Eye (tissue), 1 donor: ENCODE measurements around the gene SERPINA6.
"Not testable (repeated sequence)": the region's sequence is repeated elsewhere in the genome, so short reads cannot be mapped to it uniquely, and the experiment has no call there.

Experiments
- DNase-seq: peaks from one replicate; pipeline ENCODE4 v3.0.0-alpha.2; 2015

SERPINA6 gene

GRCh38 chr14:94322648-94323570 lies at the start of gene SERPINA6:
Gene SERPINA6, minus strand, starts transcription at chr14:94323336. Its CDS starts 8,688 bp downstream, at chr14:94314648.
- DNase-seq = no peak

- DNase-seq = no peak
Observed at GRCh38 chr14:94372021-94372605, 49.0 kb upstream of the SERPINA6 start.

- no peak for DNase-seq
Observed at GRCh38 chr14:94370524-94370910, 47.4 kb upstream of the SERPINA6 start.

GRCh38 chr14:94369766-94370523 lies 46.8 kb upstream of the SERPINA6 start:
- DNase-seq = not testable (repeated sequence)

GRCh38 chr14:94368956-94369355 lies 45.8 kb upstream of the SERPINA6 start:
- no peak for DNase-seq

- no peak for DNase-seq
Observed at GRCh38 chr14:94368243-94368590, 45.1 kb upstream of the SERPINA6 start.

- DNase-seq = no peak
Observed at GRCh38 chr14:94367347-94368242, 44.5 kb upstream of the SERPINA6 start.

GRCh38 chr14:94366146-94366915 lies 43.2 kb upstream of the SERPINA6 start, which contains the start of gene SERPINA2:
Gene SERPINA2, minus strand, starts transcription at chr14:94366698.
- DNase-seq = no peak

GRCh38 chr14:94365624-94366023 lies 42.5 kb upstream of the SERPINA6 start:
- DNase-seq = no peak

- DNase-seq = no peak
Observed at GRCh38 chr14:94364964-94365363, 41.8 kb upstream of the SERPINA6 start.

GRCh38 chr14:94364037-94364436 lies 40.9 kb upstream of the SERPINA6 start:
- no peak for DNase-seq

GRCh38 chr14:94363151-94363624 lies 40.1 kb upstream of the SERPINA6 start:
- DNase-seq = no peak

GRCh38 chr14:94362614-94363133 lies 39.5 kb upstream of the SERPINA6 start:
- DNase-seq = no peak

- DNase-seq = no peak
Observed at GRCh38 chr14:94361682-94362081, 38.5 kb upstream of the SERPINA6 start.

GRCh38 chr14:94360945-94361565 lies 37.9 kb upstream of the SERPINA6 start:
- no peak for DNase-seq

GRCh38 chr14:94357166-94357565 lies 34.0 kb upstream of the SERPINA6 start:
- no peak for DNase-seq

GRCh38 chr14:94356379-94357056 lies 33.4 kb upstream of the SERPINA6 start:
- no peak for DNase-seq

GRCh38 chr14:94355191-94355794 lies 32.2 kb upstream of the SERPINA6 start:
- peak; percentile 18 for DNase-seq

GRCh38 chr14:94354638-94355185 lies 31.6 kb upstream of the SERPINA6 start:
- no peak for DNase-seq
